ENCODE measurements around the gene STXBP3. TPM values are rescaled to one million over a fixed set of nuclear protein-coding genes. Genes with fewer than 3 reads are reported as not detected.

The STXBP3 gene
- total RNA-seq, 2 experiments from 2014 or later: 38.9 to 39.3 TPM

DNA sequence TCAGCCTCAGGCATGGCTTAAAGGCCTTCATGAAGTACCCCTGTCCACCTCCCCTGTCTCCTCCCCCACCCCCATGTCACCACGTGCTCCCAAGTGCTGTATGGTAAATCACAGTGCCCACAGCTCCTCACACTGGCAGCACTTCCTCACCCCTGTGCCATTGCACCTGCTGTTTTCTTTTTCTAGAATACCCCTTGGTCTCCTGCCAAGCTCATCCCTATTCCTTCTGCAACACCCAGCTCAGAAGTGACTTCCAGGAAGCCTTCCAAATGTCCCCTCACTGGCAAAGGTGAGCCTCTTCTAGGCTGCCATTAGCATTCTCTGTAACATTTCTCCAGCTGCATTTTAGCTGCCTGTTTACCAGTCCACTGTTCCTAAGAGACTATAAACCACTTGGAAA, 101.0 kb downstream of the STXBP3 start:
- Mint-ChIP-seq H3K9me3 (ENCODE audit: low read depth) (no peaks in the 10 kb centered on the region), H3K4me3 (no peak overlapping the region), H3K36me3 (ENCODE audit: low read depth) (no peaks in the 10 kb centered on the region), H3K4me1 (peaks cover 4% of the 10 kb centered on the region), H3K27ac (no peak overlapping the region), H3K27me3 (peaks cover 4% of the 10 kb centered on the region)
- intact Hi-C loops (cut with DNase I, micrococcal nuclease): no loop called here
- DNase-seq (no peak), ATAC-seq (no peak)
- CTCF ChIA-PET: interaction anchor here (0.6 to 1.2 kb wide), 3 partner anchors 10 to 283 kb away, joined by 3 to 4 read pairs (median 3); no protein-coding TSS in a partner anchor
- POLR2A ChIA-PET: no interaction called here

- Mint-ChIP-seq H3K9me3 (ENCODE audit: low read depth) (no peaks in the 10 kb centered on the region), H3K4me1 (peaks cover 7% of the 10 kb centered on the region), H3K4me3 (no peak overlapping the region), H3K27ac (no peak overlapping the region), H3K36me3 (ENCODE audit: low read depth) (no peaks in the 10 kb centered on the region), H3K27me3 (peaks cover 7% of the 10 kb centered on the region)
- ATAC-seq (no peak), DNase-seq (no peak)
- ChIA-PET POLR2A (no interaction called here), CTCF (interaction anchor here (1.0 to 1.4 kb wide), 4 partner anchors 17 to 52 kb away, joined by 3 to 5 read pairs (median 4); no protein-coding TSS in a partner anchor)
- intact Hi-C loops (cut with DNase I, micrococcal nuclease): no loop called here
Observed at GRCh38 chr1:108848806-108849205, 102.3 kb downstream of the STXBP3 start.

- no peak overlapping the region for H3K27ac Mint-ChIP-seq
- intact Hi-C loops (cut with DNase I, micrococcal nuclease): no loop called here
- DNase-seq: no peak
- H3K36me3 Mint-ChIP-seq (ENCODE audit: low read depth): no peaks in the 10 kb centered on the region
- no peak for ATAC-seq
- peaks cover 7% of the 10 kb centered on the region for H3K27me3 Mint-ChIP-seq
- CTCF ChIA-PET: interaction anchor here (1.0 to 1.4 kb wide), 2 partner anchors 22 to 24 kb away, joined by 3 to 6 read pairs; no protein-coding TSS in a partner anchor
- no peak overlapping the region for H3K4me3 Mint-ChIP-seq
- H3K9me3 Mint-ChIP-seq (ENCODE audit: low read depth): no peaks in the 10 kb centered on the region
- POLR2A ChIA-PET: no interaction called here
- peaks cover 7% of the 10 kb centered on the region for H3K4me1 Mint-ChIP-seq
Observed at GRCh38 chr1:108850929-108851328, 104.5 kb downstream of the STXBP3 start.

DNA sequence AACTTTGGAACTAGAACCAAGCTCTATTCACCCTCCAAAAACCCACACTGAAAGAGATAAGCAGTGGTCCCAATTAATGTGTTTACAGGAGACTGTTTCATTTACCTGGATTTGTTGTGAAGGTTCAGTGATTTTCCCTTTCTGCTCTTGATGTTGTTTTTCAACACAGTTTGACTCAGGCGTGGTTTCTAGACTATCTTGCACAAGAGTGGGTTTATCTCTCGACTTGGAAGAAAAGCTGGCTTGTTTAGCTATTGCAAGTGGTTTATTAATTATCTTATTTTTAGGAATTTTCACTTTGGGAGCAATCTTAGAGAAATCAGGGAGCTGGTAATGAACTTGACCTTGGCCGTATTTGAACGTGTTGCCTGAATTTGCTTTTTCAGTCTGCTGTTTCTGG, 105.1 kb downstream of the STXBP3 start:
- no peak overlapping the region for H3K4me3 Mint-ChIP-seq

DNA sequence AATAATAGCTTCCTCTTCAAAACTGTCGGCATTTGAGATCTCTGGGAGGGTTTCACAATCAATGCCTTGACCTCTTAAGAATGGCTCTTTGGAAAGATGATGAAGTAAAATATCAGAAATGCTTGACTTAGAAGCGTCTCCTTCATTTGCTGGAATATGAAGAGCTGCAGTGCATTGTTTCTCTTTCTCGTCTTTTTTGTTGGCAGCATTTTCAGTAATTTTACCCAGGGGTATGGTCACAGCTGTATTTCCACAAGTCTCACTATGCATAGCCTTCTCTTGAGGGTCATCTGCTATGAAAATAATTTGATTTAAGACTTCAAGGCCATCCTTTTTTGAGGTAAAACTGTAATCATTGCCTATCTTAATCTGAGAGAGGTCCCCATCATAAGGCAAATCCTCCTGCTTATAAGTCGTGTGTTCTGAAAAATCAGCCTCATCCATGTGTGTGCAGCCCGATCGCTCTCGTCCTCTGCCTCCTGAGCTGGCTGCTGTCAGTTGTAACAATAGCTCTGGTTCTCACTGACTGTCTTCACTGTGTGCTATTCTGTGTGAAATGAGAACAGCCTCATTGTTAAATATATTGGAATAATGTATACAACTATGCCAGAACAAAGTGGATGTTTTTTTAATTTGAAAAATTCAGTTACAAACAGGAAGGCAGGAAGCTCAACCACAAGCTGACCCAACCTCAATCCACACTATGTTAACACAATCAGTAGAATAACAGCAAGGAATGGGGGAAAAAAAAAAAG, 105.9 kb downstream of the STXBP3 start:
- DNase-seq (no peak), ATAC-seq (no peak)
- Mint-ChIP-seq H3K9me3 (ENCODE audit: low read depth) (no peaks in the 10 kb centered on the region), H3K27me3 (peaks cover 9% of the 10 kb centered on the region), H3K36me3 (ENCODE audit: low read depth) (no peaks in the 10 kb centered on the region), H3K4me3 (no peak overlapping the region), H3K4me1 (peaks cover 7% of the 10 kb centered on the region), H3K27ac (no peak overlapping the region)
- POLR2A ChIA-PET: no interaction called here
- CTCF ChIA-PET: interaction anchor here (0.6 to 2.0 kb wide), 5 partner anchors 10 to 286 kb away, joined by 3 to 6 read pairs (median 5); no protein-coding TSS in a partner anchor
- intact Hi-C loops (cut with DNase I, micrococcal nuclease): no loop called here

More for the DNA sequence above, 105.1 kb downstream of the STXBP3 start:
- ATAC-seq (no peak), DNase-seq (no peak)
- intact Hi-C loops (cut with DNase I, micrococcal nuclease): no loop called here
- Mint-ChIP-seq H3K36me3 (ENCODE audit: low read depth) (no peaks in the 10 kb centered on the region), H3K4me1 (peaks cover 7% of the 10 kb centered on the region), H3K9me3 (ENCODE audit: low read depth) (no peaks in the 10 kb centered on the region), H3K27me3 (peaks cover 8% of the 10 kb centered on the region), H3K27ac (no peak overlapping the region)
- CTCF ChIA-PET: interaction anchor here (0.6 to 1.4 kb wide), 3 partner anchors 22 to 287 kb away, joined by 3 to 6 read pairs (median 3); no protein-coding TSS in a partner anchor
- POLR2A ChIA-PET: no interaction called here

GRCh38 chr1:108854221-108855019, 107.9 kb downstream of the STXBP3 start:
- Mint-ChIP-seq H3K27ac (no peak overlapping the region), H3K9me3 (ENCODE audit: low read depth) (no peaks in the 10 kb centered on the region), H3K36me3 (ENCODE audit: low read depth) (no peaks in the 10 kb centered on the region), H3K27me3 (peaks cover 9% of the 10 kb centered on the region), H3K4me3 (no peak overlapping the region), H3K4me1 (peaks cover 9% of the 10 kb centered on the region)
- CTCF ChIA-PET: interaction anchor here (2.0 kb wide), 1 partner anchor 26 kb away, joined by 5 read pairs; no protein-coding TSS in a partner anchor
- ATAC-seq: no peak
- intact Hi-C loops (cut with DNase I, micrococcal nuclease): no loop called here
- DNase-seq: no peak
- POLR2A ChIA-PET: no interaction called here

DNA sequence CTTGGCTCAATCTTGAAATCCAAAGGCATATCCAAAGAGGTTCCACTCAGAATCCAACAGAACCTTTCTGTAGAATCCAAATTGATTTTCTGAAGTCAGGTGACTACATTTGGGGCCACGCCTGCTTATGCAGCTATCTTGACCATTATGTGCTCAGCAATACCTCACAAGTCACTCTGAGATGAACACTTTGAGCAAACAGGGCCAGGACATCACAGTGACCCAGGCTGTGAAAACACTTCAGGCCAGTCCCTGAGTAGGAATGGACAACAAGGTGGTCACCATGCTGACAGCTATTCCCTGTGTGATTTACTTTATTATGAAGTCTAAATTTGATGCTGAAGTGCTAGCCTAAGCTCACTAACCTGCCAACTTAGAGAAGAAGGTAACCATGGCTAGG, 110.5 kb downstream of the STXBP3 start, which contains the start of gene AKNAD1:
AKNAD1 (minus strand) TSS at position 101 of the 400 bp plus-strand sequence. CDS start 4,430 bp downstream, outside the sequence.
- no peak within 1 kb of the TSS for H3K4me3 Mint-ChIP-seq
- ATAC-seq (no peak), DNase-seq (no peak)
- H3K27ac Mint-ChIP-seq: no peak within 1 kb of the TSS
- peaks cover 9% of the 10 kb centered on the region for H3K4me1 Mint-ChIP-seq
- no peaks in the 10 kb centered on the region for H3K9me3 Mint-ChIP-seq (ENCODE audit: low read depth)
- ChIA-PET CTCF (interaction anchor here (3.1 kb wide), 1 partner anchor 28 kb away, joined by 14 read pairs; no protein-coding TSS in a partner anchor), POLR2A (no interaction called here)
- H3K36me3 Mint-ChIP-seq (ENCODE audit: low read depth): no peaks in the 10 kb centered on the region
- H3K27me3 Mint-ChIP-seq: peaks cover 15% of the 10 kb centered on the region
- intact Hi-C loops (cut with DNase I, micrococcal nuclease): no loop called here

GRCh38 chr1:108858230-108858950, 111.9 kb downstream of the STXBP3 start:
- Mint-ChIP-seq H3K27me3 (peaks cover 10% of the 10 kb centered on the region), H3K36me3 (ENCODE audit: low read depth) (no peaks in the 10 kb centered on the region), H3K27ac (no peak overlapping the region), H3K9me3 (ENCODE audit: low read depth) (no peaks in the 10 kb centered on the region), H3K4me1 (peaks cover 3% of the 10 kb centered on the region), H3K4me3 (no peak overlapping the region)
- ChIA-PET CTCF (interaction anchor here (1.3 to 3.1 kb wide), 3 partner anchors 25 to 40 kb away, joined by 3 to 14 read pairs (median 8); no protein-coding TSS in a partner anchor), POLR2A (no interaction called here)
- intact Hi-C loops (cut with DNase I, micrococcal nuclease): no loop called here
- ATAC-seq (no peak), DNase-seq (no peak)

Other genes with a start within 250 kb of the STXBP3 start
- 1 to 10 TPM; 5.0 to 7.6 TPM for gene EEIG2, start 186.6 kb upstream of the STXBP3 start, total RNA-seq
- gene HENMT1, start 85.6 kb upstream of the STXBP3 start, total RNA-seq: 10 to 100 TPM; 14.6 to 20.6 TPM
- 10 to 100 TPM; 57.9 to 61.1 TPM for gene PRPF38B, start 54.4 kb upstream of the STXBP3 start, total RNA-seq
- gene FNDC7, start 33.8 kb upstream of the STXBP3 start, total RNA-seq: under 1 TPM in 1 of 2 experiments, not detected in 1; 0.12 TPM
- not detected for gene AKNAD1, start 110.4 kb downstream of the STXBP3 start, total RNA-seq
- 10 to 100 TPM; 14.0 to 17.1 TPM for gene GPSM2, start 130.3 kb downstream of the STXBP3 start, total RNA-seq
- 10 to 100 TPM; 15.7 to 17.1 TPM for gene CLCC1, start 216.8 kb downstream of the STXBP3 start, total RNA-seq

Measured in activated CD4-positive, alpha-beta T cell treated with anti-CD3 and anti-CD28 coated beads for 36 hours (primary cell).